K562 (cell line): ENCODE results near the gene TXNL1. TPM values are rescaled to one million over a fixed set of nuclear protein-coding genes. Genes with fewer than 3 reads are reported as not detected.

Experiments
- ATAC-seq: fragments of 200-7000 bp; cut with Tn5 transposase; 3 replicates; pipeline ENCODE4 v1.9.1; 2020; ENCODE audit warnings: moderate library complexity
- BruUV-seq: library from RNA; stranded (reverse); fragments of 400-500 nt; replicated peaks from 2 replicates; lab custom pipeline; 2021; lab: Mats Ljungman, UMichigan
- CTCF ChIA-PET: fragments of 300-600 bp; formaldehyde crosslinking; extraction: SDS; loops from one replicate; lab custom pipeline; 2021; ENCODE audit warnings: low intra/inter-chr PET ratio; lab: Yijun Ruan, JAX
- POLR2A ChIA-PET: fragments of 300-600, 350-650 bp; sonication (Branson Sonifier 250); formaldehyde crosslinking; extraction: SDS; loops from one replicate; lab custom pipeline; 2021; ENCODE audit warnings: antibody characterized with exemption, inconsistent platforms; lab: Yijun Ruan, JAX
- DNase-seq, 4 experiments: peaks; one replicate each; pipeline versions ENCODE4 v3.0.0 to v3.0.0-alpha.2; 2011 to 2018; ENCODE audit warnings: low spot score in 3 of 4, mixed read lengths in 3 of 4; ENCODE audit errors: extremely low read depth in 1 of 4
- FAIRE-seq: peaks from 2 replicates; lab custom pipeline; 2011; peaks lifted over from hg19 to GRCh38; lab: Jason Lieb, UNC
- H2AFZ ChIP-seq: 2 replicates; pipeline ENCODE4 v1.6.0; 2011; ENCODE audit warnings: low read depth, low read length, control low read depth, inconsistent platforms
- H3K27ac ChIP-seq: fragments of 200-600 bp; 3 replicates; pipeline ENCODE4 v1.8.0; 2011; ENCODE audit warnings: low read depth, mild to moderate bottlenecking, control low read depth, inconsistent platforms, low read length, moderate library complexity, mixed read lengths; ENCODE audit errors: extremely low read depth
- H3K27me3 ChIP-seq, 2 experiments: fragments of 300-600 bp in 1 of 2; 2 replicates in 1 of 2; 3 replicates in 1 of 2; pipeline versions ENCODE4 v1.6.0 to v1.8.0; 2011; ENCODE audit warnings: inconsistent platforms in 2 of 2, low read length in 2 of 2, mild to moderate bottlenecking in 1 of 2, mixed read lengths in 1 of 2, moderate library complexity in 1 of 2; ENCODE audit not compliant: control insufficient read depth in 2 of 2, insufficient read depth in 2 of 2
- H3K36me3 ChIP-seq: fragments of 300-600 bp; 3 replicates; pipeline ENCODE4 v1.8.0; 2011; ENCODE audit warnings: mild to moderate bottlenecking, low read length, inconsistent platforms; ENCODE audit not compliant: control insufficient read depth, insufficient read depth
- H3K4me1 ChIP-seq, 2 experiments: fragments of 200-600 bp in 1 of 2; replicated peaks in 1 of 2; 2 replicates in 1 of 2; 3 replicates in 1 of 2; pipeline versions ENCODE4 v1.5.1 to v1.8.0; 2011; ENCODE audit warnings: inconsistent platforms in 2 of 2, low read length in 2 of 2, mild to moderate bottlenecking in 1 of 2, mixed read lengths in 1 of 2, moderate library complexity in 1 of 2; ENCODE audit not compliant: control insufficient read depth in 2 of 2, insufficient read depth in 2 of 2
- H3K4me2 ChIP-seq: 2 replicates; pipeline ENCODE4 v1.6.1; 2011; ENCODE audit warnings: low read length, control low read depth, inconsistent platforms, mixed read lengths; ENCODE audit not compliant: insufficient read depth
- H3K4me3 ChIP-seq: fragments of 200-600 bp; sonication (generic), shearing (Covaris generic); 2 replicates; pipeline ENCODE4 v1.5.1; 2016; ENCODE audit warnings: control low read depth, inconsistent platforms
- H3K79me2 ChIP-seq: fragments of 200-600 bp; 3 replicates; pipeline ENCODE4 v1.8.0; 2011; ENCODE audit warnings: low read length, inconsistent platforms; ENCODE audit not compliant: control insufficient read depth, insufficient read depth
- H3K9ac ChIP-seq, 2 experiments: 2 replicates each; pipeline versions ENCODE4 v1.6.0 to v1.6.1; 2011; ENCODE audit warnings: low read depth in 2 of 2, low read length in 2 of 2, control low read depth in 1 of 2, inconsistent platforms in 1 of 2, mild to moderate bottlenecking in 1 of 2, mixed read lengths in 1 of 2; ENCODE audit not compliant: insufficient read depth in 1 of 2
- H3K9me1 ChIP-seq: one replicate; pipeline ENCODE4 v1.6.0; 2011; ENCODE audit warnings: inconsistent platforms, mild to moderate bottlenecking, low read length, moderate library complexity; ENCODE audit not compliant: control insufficient read depth, insufficient read depth
- H3K9me3 ChIP-seq: replicated peaks from 2 replicates; pipeline ENCODE4 v1.5.1; 2011; ENCODE audit warnings: low read depth, low read length, inconsistent platforms; ENCODE audit not compliant: control insufficient read depth, insufficient read depth
- H4K20me1 ChIP-seq: replicated peaks from 2 replicates; pipeline ENCODE4 v1.6.1; 2011; ENCODE audit warnings: low read length, inconsistent platforms, mixed read lengths; ENCODE audit not compliant: control insufficient read depth, insufficient read depth
- KAT2B ChIP-seq: IDR thresholded peaks from one replicate; pipeline ENCODE4 v1.6.1; 2012; ENCODE audit warnings: low read depth, mild to moderate bottlenecking, control low read depth, inconsistent platforms, low read length, moderate library complexity
- RBM25 ChIP-seq: fragments of 200-400 bp; formaldehyde crosslinking; IDR thresholded peaks from 2 replicates; pipeline ENCODE4 v1.6.1; 2018; ENCODE audit warnings: low read length, low read depth, moderate library complexity; ENCODE audit not compliant: severe bottlenecking
- USF2 ChIP-seq: sonication (generic); formaldehyde crosslinking; IDR thresholded peaks from 2 replicates; pipeline ENCODE4 v1.5.0; 2020; ENCODE audit warnings: missing genetic modification reagents
- ZNF121 ChIP-seq: sonication (generic); formaldehyde crosslinking; conservative IDR thresholded peaks from 2 replicates; pipeline ENCODE4 v1.8.0; 2022; ENCODE audit warnings: missing genetic modification reagents
- ZNF75A ChIP-seq: fragments of 450-650 bp; formaldehyde crosslinking; IDR thresholded peaks from 2 replicates; pipeline ENCODE4 v1.4.0; 2020; ENCODE audit warnings: mild to moderate bottlenecking
- WGBS: fragments of 100-300 bp; shearing (Covaris generic); methylation state at CpG from one replicate; pipeline ENCODE4 v1.1.6; 2016; ENCODE audit warnings: low coverage, mixed read lengths; ENCODE audit not compliant: insufficient coverage; ENCODE audit errors: missing lambda C conversion rate; 5-methylcytosine and 5-hydroxymethylcytosine counted together
- in situ Hi-C: fragments of 300-500 bp; cut with MboI; formaldehyde crosslinking; loops from 4 replicates; pipeline ENCODE4 v1.15.0; 2018; ENCODE audit warnings: inconsistent platforms, mixed read lengths
- intact Hi-C: fragments of 100-400 bp; cut with micrococcal nuclease; formaldehyde crosslinking; loops from 2 replicates; pipeline ENCODE4 v1.14.2; 2022
- polyA plus RNA-seq, 8 experiments: library from polyadenylated mRNA; depleted of rRNA in 4 of 8; stranded (reverse) in 5 of 8; unstranded in 3 of 8; fragments of >200 nt; fragmentation: Nextera tagmentation in 2 of 8; fragmentation: Illumina TruSeq in 1 of 8; extraction: Ambion mirVana in 2 of 8; extraction: Trizol in 1 of 8; gene quantifications; 2 replicates each; pipeline versions ENCODE4 v1.2.1 to v1.2.3, GENCODE V29; 2011 to 2014; ENCODE audit warnings: inconsistent platforms in 1 of 8, missing spikeins in 1 of 8
- total RNA-seq, 7 experiments: library from RNA; depleted of rRNA in 6 of 7; stranded (reverse); fragments of >200 nt in 6 of 7; fragmentation: Illumina TruSeq in 2 of 7; extraction: Trizol in 2 of 7; gene quantifications; 2 replicates each; pipeline versions ENCODE4 v1.2.1 to v1.2.3, GENCODE V29; 2011 to 2021; ENCODE audit warnings: low replicate concordance in 1 of 7

The TXNL1 gene
- total and polyA plus RNA-seq, 9 of the 15 experiments (the other 6 are each of a cell fraction or from before 2014, with no cell fraction given): 45.4 to 103 (median 65.7) TPM

DNA sequence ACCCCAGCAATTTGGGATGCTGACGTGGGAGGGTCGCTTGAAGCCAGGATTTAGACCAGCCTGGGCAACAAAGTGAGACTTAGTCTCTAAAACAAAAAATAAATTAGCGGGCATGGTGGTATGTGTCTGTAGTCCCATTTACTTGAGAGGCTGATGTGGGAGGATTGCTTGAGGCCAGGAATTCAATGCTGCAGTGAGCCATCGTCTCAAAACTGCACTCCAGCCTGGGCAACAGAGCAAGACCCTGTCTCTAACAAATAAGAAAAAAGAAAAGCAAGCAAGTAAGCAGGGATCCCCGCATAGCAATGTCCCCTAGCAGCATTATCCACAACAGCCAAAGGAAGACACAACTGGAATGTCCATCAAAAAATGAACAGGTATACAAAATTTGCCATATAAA is 3.4 kb downstream of the TXNL1 start:
- Histone ChIP-seq H3K4me1 (peaks cover 0 to 2% of the 10 kb centered on the region in 2 experiments; a peak in 3 of 5 replicates), H3K9me3 (peaks cover 4% of the 10 kb centered on the region; the same call in 1 of the 2 replicates), H2AFZ (no peak overlapping the region), H3K79me2 (peaks cover 83% of the 10 kb centered on the region), H3K4me3 (no peak overlapping the region), H4K20me1 (peaks cover 9% of the 10 kb centered on the region; the same call in 1 of the 2 replicates), H3K27ac (no peak overlapping the region), H3K9me1 (no peaks in the 10 kb centered on the region), H3K27me3 (no peaks in the 10 kb centered on the region), H3K36me3 (peaks cover 42% of the 10 kb centered on the region), H3K9ac (no peak overlapping the region), H3K4me2 (peak overlapping the region; percentile 44; the same call in 1 of the 2 replicates)
- CTCF ChIA-PET: no interaction called here
- POLR2A ChIA-PET: no interaction called here
- WGBS: 65% methylated on average over 5 of the region's 5 CpGs
- no peak for TF ChIP-seq ZNF75A (CRISPR knock-in tag)
- no peak for TF ChIP-seq KAT2B
- peak; percentile 48 for TF ChIP-seq RBM25
- no peak for TF ChIP-seq USF2 (CRISPR knock-in tag)
- TF ChIP-seq ZNF121 (CRISPR knock-in tag): peak; percentile 59; the same call in 1 of the 2 replicates
- no TSS peak for BruUV-seq
- FAIRE-seq (no peak), DNase-seq (no peak), ATAC-seq (no peak)
- in situ Hi-C loops (no loop called here), intact Hi-C loops (loop anchor here (10.0 kb wide), 1 partner anchor 1250 kb away; no protein-coding TSS in a partner anchor)
